NCI-H446 treated with DMSO at 0.1 percent for 48 hours (cell line): ENCODE results near the gene PSMG2.
"Not testable (repeated sequence)": the region's sequence is repeated elsewhere in the genome, so short reads cannot be mapped to it uniquely, and the experiment has no call there.

Experiments
- DNase-seq: peaks from one replicate; lab custom pipeline; 2025; lab: John Stamatoyannopoulos, UW

The PSMG2 gene

GRCh38 chr18:12722731-12723130 lies 19.9 kb downstream of the PSMG2 start:
- DNase-seq: no peak

GRCh38 chr18:12726331-12726730 lies 23.5 kb downstream of the PSMG2 start:
- no peak for DNase-seq

- peak; percentile 12 for DNase-seq
Measured at GRCh38 chr18:12726774-12727550, 24.1 kb downstream of the PSMG2 start.

GRCh38 chr18:12737243-12737902 lies 34.5 kb downstream of the PSMG2 start:
- no peak for DNase-seq

DNA sequence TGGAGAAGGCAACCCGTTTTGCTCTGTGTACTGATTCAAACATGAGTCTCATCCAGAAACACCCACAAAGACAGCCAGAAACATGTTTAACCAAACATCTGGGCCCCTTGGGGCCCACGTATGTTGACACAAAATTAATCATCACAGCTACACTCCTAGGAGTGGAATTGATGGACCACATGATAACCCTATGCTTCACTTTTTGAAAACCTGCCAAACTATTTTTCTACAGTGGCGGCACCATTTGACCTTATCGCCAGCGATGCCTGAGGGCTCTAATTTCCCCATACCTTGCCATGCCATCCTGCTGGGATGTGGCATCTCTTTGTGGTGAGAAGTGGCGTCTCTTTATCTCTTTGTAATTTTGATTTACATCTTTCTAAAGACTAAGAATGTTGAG lies 38.5 kb downstream of the PSMG2 start:
- no peak for DNase-seq

DNA sequence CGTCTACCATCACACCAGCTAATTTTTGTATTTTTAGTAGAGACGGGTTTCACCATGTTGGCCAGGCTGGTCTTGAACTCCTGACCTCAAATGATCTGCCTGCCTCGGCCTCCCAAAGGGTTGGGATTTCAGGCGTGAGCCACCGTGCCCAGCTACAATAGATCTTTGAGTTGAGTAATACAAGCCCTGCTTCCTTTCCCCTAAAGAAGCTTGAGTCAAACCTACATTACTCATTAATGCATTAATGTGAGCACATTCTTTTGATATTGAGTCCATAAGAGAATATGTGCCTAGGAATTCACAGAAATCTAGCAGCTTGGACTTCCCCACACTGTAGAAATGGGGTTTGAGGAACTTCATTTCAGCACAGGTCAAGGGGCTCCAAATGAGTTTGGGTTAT lies 39.6 kb downstream of the PSMG2 start:
- no peak for DNase-seq

GRCh38 chr18:12744103-12744502 lies 41.3 kb downstream of the PSMG2 start:
- DNase-seq: no peak

- DNase-seq: no peak
Measured at GRCh38 chr18:12745095-12745795, 42.4 kb downstream of the PSMG2 start.

GRCh38 chr18:12747530-12748315 lies 44.9 kb downstream of the PSMG2 start:
- DNase-seq: no peak

DNA sequence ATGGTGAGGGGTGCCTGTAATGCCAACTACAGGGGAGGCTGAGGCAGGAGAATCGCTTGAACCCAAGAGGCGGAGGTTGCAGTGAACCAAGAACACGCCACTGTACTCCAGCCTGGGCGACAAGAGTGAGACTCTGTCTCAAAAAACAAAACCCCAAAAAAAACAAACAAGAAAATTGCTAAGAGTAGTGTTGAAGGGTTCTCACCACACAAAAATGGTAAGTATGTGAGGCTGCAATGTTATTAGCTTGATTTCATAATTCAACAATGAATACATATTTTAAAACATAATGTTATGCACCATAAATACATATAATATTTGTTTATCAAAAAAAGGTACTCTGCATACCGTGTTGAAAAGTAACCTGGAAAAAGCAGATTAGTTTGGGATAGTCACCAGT lies 45.8 kb downstream of the PSMG2 start:
- no peak for DNase-seq

DNA sequence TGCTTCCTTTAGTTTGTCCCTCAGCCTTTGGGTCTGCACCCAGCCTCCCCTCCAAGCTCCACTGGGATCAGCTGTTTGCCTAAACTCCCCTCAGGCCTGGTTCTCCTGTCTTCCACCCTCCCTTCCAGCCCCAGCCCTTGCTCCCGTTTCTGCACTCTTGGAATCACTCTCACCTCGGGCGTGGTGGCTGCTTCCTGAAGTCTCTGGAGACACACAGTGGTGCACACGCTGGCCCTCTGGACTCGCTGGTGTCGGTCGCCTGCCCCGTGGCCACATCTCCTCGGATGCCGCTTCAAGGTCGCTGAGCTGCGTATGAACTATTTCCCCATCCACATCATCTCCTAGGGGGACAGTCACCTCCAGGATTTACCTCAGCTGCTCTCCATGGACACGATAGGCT lies 46.3 kb downstream of the PSMG2 start:
- DNase-seq: no peak

GRCh38 chr18:12750076-12750714 lies 47.4 kb downstream of the PSMG2 start:
- DNase-seq: no peak

DNA sequence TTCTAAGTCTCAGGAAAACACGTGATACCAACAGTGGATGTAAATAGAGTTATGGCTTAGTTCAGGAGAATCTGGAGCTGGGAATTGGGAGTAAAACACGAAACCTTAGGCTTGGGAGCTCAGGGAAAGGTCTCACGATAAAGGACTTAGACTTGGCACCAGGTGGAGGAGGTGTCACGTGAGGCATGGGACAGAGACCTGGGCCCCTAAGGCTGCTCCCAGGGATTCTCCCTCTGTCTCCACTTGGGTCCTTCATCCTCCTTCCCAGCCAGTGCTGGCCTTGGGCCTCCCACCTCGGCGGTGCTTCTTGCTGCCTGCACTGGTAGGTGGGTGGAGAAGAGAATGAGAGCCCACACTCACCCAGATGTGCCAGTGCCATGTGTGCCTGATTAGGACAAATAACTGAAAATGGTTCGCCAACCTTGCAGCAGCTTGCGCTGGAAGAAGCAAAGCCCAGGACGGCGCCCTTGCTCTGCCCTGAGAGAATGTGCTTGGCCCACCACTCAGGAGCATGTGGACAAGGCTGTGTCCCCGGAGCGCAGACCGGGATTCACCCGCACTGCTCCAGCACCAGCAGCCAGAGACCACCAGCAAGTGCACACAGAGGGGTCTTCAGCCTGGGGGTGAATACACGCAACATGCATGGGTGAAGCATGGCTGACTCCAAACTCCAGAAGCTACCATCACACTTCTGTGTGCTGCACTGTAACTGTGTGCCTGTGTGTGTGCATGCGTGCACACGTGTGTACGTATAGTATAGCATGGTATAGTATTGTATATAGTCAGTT lies 48.1 kb downstream of the PSMG2 start:
- no peak for DNase-seq

DNA sequence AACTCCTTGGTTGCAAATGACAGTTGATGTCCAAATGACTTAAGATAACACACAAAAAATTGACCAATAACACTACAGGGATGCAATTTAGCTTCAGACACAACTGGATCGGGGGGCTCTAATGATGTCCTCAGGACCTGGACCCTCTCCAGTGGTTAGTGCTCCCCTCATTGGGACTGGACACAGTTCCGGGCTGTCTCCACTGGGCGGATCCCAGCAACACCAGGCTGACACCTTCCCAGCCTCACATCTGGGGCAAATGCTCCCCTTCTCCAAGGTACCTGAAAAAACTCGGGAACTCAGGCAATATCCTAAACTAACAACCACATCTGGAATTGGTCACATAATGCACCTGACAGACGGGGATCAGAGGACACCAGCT lies 48.7 kb downstream of the PSMG2 start:
- DNase-seq: no peak

DNA sequence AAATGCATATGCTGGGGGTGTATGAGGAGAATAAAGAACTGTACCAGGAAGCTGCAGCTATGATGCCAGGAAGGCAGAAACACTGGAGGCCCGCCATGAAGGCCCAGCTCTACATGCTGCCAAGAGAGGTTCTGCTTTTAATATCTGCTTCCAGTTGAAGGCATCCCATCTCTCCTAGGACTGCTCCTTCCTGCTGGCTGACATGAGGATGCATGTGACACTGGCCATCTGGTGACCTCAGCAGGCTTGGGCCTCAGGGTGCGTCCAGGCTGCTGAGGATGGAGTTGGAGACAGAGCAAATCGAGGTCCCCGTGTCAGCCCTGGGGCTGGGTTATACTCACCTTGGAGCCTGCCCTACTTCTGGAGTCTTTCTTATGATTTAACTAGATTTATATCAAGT lies 49.0 kb downstream of the PSMG2 start:
- no peak for DNase-seq

- no peak for DNase-seq
Measured at GRCh38 chr18:12754511-12754910, 51.7 kb downstream of the PSMG2 start.

DNA sequence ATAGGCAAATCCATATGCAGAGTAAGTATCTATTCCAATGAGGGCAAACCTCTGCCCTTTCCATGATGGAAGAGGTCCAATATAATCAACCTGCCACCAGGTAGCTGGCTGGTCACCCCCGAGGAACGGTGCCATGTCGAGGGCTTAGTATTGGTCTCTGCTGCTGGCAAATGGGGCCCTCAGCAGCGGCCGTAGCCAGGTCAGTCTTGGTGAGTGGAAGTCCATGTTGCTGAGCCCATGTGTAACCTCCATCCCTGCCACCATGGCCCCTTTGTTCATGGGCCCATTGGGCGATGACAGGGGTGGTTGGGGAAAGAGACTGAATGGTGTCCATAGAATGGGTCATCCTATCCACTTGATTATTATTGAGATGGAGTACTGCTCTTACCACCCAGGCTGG lies 52.8 kb downstream of the PSMG2 start:
- not testable (repeated sequence) for DNase-seq

- not testable (repeated sequence) for DNase-seq
Measured at GRCh38 chr18:12756619-12757239, 53.9 kb downstream of the PSMG2 start.

DNA sequence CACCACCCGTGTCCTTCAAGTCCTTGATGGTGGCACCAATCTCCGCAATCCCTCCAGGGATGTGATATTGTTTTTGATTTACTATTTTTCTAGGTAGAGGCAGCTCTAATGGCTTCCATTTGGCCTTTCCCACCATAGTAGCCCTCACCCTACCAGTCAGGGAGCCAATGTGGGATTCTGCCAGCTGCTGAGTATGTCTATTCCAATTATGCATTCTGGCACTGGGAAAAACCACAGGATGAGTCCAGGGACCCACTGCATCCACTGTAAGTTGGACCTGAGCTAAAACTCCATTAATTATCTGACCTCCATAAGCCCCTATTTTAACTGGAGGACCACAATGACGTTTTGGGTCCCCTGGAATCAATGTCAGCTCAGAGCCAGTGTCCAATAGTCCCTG lies 55.7 kb downstream of the PSMG2 start:
- DNase-seq: not testable (repeated sequence)

DNA sequence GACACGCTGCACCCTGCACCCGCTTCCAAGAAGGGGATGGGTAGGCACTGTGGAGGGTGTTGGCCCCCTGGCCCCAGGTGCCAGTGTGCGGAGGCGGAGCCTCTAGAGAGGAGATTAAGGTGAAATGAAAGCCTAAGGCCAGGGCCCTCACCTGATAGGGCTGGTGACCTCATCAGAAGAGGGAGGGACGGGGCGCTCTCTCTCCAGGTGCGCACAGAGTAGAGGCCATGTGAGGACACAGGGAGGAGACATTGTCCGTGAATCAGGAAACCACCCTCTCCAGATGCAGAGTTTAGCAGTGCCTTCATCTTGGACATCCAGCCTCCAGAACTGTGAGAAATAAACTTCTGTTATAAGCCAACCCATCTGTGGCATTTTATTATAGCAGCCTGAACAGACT lies 62.3 kb downstream of the PSMG2 start:
- no peak for DNase-seq

GRCh38 chr18:12765586-12765985 lies 62.7 kb downstream of the PSMG2 start:
- no peak for DNase-seq
